Parietal lobe (tissue), 2 donors: ENCODE data around the gene LY6G6C. TPM values are rescaled to one million over a fixed set of nuclear protein-coding genes. Genes with fewer than 3 reads are reported as not detected.

Experiments
- small RNA-seq: library from RNA; depleted of rRNA; stranded (forward); fragments of <200 nt; gene quantifications from one replicate; pipeline ENCODE3, GENCODE V24; 2014; ENCODE audit warnings: low replicate concordance
- total RNA-seq: library from RNA; depleted of rRNA; stranded (reverse); fragments of >200 nt; gene quantifications from one replicate; pipeline ENCODE4 v1.2.3, GENCODE V29; 2014

LY6G6C gene, protein sequence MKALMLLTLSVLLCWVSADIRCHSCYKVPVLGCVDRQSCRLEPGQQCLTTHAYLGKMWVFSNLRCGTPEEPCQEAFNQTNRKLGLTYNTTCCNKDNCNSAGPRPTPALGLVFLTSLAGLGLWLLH
- not detected for total RNA-seq

DNA sequence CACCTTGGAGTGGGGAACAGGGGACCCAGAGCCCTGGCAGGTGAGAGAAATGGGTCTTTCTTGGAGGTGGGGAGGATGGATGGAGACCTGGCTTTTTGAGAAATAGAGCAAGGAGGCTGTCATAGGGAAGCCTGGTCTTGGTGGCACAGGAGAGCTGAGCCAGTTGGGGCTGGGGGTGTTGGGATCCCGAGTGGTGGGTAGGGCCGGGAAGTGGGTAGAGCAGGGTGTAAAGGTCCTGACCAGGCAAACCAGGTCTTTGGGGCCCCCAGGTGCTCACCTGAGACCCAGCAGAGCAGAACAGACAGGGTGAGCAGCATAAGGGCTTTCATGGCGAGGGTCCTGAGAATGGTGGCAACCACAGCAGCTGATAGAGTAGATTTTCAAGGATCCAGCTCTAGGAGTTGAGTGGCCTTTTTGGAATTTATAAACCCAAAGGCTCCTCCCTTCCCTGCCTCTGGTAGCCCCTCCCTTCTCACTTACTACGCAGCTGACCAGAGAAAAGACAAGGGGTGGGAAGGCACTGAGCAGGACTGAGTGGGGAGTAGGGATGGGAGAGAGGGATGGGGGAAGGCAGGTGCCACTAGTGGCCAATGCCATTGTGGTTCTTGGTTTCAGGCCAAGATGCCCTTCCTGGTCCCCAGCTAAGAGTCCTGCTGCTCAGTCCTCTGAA is at the start of gene LY6G6C:
TSS of gene LY6G6C (minus strand) at position 396 of the 670 bp plus-strand sequence. CDS start at position 329, 67 bp downstream.

DNA sequence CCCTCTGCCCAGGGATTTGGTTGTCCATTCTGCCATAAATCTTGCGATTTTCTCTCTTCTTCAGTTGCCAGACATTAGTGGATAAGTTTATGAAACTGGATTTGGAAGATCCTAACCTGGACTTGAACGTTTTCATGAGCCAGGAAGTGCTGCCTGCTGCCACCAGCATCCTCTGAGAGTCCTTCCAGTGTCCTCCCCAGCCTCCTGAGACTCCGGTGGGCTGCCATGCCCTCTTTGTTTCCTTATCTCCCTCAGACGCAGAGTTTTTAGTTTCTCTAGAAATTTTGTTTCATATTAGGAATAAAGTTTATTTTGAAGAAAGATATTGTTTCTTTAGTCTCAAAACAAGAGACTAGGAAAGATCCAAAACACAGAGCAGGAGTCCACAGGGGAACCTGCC is 40.8 kb upstream of the LY6G6C start, which contains the start of gene SAPCD1:
TSS of gene SAPCD1 (plus strand) at position 301 of the 400 bp plus-strand sequence. CDS start 399 bp downstream, outside the sequence.

DNA sequence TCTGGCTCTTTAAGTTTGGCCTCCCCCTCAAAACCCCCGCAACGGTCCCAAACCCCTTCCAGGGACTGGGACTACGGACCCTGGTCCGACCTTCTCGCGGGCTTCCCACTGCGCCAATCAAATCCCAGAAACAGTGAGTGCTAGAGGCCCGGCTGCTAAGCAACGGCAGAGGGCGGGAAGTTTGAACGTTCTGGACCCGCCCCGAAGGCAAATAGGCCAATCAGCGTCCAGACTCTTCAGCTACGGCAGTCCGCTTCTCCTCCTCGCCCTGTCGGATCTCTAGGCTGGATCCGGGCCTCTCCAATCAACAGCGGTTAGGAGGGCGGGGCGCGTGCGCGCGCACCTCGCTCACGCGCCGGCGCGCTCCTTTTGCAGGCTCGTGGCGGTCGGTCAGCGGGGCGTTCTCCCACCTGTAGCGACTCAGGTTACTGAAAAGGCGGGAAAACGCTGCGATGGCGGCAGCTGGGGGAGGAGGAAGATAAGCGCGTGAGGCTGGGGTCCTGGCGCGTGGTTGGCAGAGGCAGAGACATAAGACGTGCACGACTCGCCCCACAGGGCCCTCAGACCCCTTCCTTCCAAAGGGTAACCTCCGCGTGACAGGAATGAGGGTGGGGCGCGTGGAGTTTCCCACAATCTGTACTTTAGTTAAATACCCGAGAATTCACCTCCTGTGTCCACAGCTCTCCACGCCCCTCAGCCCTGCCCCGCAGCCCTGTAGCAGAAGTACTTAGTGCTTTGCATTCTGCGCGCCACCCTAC is 18.3 kb upstream of the LY6G6C start, which contains the start of gene MSH5:
TSS of gene MSH5 (plus strand) at position 367 of the 758 bp plus-strand sequence. CDS start 462 bp downstream, outside the sequence.

DNA sequence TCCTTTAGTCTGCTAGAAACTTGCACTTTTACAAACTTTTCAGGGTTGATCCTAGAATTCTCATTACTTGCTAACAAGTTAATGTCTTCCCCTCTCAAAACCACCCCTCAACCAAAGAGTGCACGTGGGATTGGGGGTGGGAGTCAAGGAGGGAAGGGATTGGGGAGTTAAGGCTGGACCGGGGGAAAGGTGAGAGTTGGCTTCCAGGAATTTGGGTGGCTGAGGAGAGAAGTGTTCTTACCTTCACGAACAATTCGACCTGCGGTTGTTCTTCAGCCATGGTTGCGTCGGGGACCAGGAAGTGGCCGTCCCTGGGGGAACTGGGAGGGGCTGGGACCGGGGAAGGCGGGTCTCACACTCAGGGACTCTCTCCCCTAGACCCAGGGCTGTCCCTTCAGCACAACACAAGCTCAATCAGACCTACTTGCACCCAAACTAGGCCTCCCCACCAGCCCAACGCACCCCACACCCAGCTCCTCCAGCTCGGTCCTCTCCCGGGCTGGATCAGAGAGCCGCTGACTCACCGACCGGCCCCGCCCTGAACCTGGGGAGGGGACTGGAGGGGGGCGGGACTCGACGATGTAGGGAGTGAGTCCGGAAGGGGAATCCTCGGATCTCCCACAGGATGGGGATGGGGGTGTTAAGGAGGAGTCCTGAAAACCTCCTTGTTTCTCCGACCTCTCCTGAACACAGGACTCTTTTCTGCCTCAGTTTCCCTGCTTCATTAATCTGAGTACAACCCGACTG is 14.6 kb upstream of the LY6G6C start, which contains the start of gene CLIC1:
TSS of gene CLIC1 (minus strand) at position 510 of the 747 bp plus-strand sequence. CDS start at position 280, 230 bp downstream.

DNA sequence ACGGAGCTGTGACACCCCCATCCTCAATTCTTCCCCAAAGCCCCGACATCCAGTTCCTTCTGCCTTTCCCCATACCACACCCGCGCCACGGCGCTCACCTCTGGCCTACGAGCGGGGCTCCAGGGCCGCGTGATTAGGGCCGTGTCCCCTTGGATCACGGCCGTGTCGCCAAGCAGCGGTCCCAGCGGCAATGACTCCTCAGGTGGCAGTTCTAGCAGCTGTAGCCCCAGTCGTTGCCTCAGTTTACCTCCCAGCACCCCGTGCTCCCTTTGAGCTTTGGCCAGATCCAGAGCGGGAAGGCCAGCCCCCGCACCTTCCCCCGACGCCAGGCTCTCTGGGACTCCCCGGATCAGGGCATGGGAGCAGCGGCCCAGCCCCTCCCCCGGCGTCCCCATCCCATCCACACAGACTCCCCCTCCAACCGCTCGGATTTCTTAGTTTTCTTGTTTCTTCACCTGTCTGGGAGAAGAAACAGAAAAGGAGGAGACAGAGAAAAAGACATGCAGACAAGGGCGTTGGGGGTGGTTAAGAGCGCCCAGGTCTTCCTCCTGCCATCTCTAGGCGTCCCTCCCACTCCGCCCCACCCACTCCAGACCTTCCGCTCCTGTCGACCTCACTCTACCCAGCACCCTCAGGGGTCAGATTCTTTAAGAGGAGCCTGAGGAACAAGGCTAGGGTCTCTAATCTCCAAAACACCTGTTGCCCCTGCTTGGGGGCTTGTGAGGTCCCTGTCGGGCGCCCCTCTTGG is 7.4 kb upstream of the LY6G6C start, which contains the start of gene DDAH2:
TSS of gene DDAH2 (minus strand) at position 533 of the 748 bp plus-strand sequence. CDS start at position 395, 138 bp downstream.

DNA sequence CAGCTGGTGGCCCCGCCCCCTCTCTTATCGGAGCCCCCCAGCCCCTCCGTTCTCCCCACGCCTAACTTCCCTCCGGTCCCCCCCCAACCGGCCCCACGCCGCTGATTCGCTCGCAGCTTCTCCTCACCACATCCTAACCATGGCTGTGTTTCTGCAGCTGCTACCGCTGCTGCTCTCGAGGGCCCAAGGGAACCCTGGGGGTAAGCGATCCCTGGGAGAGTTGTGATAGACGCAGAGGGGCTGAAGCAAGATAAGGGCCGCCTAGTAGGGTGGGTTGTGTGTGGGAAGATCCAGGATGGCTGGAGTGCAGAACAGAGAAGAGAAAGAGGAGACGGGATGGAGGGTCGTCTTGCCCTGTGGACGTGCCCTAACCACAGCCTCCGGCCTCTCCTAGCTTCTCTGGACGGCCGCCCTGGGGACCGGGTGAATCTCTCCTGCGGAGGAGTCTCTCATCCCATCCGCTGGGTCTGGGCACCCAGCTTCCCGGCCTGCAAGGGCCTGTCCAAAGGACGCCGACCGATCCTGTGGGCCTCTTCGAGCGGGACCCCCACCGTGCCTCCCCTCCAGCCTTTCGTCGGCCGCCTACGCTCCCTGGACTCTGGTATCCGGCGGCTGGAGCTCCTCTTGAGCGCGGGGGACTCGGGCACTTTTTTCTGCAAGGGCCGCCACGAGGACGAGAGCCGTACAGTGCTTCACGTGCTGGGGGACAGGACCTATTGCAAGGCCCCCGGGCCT is 1.9 kb upstream of the LY6G6C start, which contains the start of gene MPIG6B:
TSS of gene MPIG6B (plus strand) at position 129 of the 735 bp plus-strand sequence. CDS start at position 140, 11 bp downstream.

DNA sequence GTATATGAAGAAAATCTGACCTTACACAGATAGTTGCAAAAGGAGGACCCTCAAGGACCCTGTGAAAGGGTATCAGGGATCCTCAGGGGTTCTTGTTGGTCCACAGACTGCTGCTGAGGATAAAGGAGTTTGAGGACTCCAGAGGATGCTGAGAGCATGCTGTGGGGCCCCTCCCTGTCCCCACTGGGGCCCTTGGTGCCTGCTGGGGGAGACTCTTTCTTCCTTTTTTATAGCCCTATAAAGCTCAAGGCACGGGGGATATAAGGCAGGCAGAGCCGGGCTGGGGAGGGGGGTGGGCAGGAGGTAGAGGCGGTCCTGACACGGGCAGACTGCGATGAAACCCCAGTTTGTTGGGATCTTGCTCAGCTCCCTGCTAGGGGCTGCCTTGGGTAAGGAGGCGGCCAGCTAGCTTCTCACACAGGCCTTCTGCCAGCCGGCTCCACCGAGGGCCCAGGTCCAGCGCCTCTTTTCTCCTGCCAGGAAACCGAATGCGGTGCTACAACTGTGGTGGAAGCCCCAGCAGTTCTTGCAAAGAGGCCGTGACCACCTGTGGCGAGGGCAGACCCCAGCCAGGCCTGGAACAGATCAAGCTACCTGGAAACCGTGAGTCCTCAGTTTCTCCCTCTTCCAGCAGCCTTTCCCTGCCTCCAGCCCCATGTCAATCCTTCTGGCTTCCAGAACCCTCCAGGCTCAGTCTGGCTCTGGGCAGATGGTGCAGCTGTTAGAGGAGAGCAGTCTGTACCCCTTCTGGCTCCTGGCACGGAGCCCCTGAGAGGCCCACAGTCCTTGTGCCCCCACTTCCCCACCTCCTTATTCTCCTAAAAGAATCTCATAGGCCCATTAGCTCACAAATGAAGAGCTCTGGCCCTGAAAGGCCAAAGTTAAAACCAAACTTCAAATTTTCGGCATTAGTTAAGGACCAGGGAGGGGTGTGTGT is 6.3 kb downstream of the LY6G6C start, which contains the start of gene LY6G6D:
TSS of gene LY6G6D (plus strand) at position 327 of the 937 bp plus-strand sequence. CDS start at position 335, 8 bp downstream.

DNA sequence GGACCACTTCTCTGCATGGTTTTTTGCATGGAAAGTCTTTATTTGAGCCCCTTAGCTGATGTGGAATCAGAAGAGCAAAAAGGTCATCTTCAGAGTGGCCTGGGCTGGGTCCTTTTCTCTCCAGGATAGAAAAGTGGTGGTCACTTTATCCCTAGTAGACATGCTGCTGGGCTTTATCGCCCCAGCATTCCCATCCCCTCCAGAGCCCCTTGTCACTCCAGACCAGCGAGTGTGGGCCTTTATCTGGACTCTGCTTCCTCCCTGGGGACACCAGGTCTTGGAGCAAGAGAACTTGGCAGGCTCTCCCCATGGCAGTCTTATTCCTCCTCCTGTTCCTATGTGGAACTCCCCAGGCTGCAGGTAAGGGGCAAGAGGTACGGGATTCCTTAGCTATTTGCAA is 14.9 kb downstream of the LY6G6C start, which contains the start of gene LY6G6F:
TSS of gene LY6G6F (plus strand) at position 268 of the 400 bp plus-strand sequence. CDS start at position 309, 41 bp downstream.

DNA sequence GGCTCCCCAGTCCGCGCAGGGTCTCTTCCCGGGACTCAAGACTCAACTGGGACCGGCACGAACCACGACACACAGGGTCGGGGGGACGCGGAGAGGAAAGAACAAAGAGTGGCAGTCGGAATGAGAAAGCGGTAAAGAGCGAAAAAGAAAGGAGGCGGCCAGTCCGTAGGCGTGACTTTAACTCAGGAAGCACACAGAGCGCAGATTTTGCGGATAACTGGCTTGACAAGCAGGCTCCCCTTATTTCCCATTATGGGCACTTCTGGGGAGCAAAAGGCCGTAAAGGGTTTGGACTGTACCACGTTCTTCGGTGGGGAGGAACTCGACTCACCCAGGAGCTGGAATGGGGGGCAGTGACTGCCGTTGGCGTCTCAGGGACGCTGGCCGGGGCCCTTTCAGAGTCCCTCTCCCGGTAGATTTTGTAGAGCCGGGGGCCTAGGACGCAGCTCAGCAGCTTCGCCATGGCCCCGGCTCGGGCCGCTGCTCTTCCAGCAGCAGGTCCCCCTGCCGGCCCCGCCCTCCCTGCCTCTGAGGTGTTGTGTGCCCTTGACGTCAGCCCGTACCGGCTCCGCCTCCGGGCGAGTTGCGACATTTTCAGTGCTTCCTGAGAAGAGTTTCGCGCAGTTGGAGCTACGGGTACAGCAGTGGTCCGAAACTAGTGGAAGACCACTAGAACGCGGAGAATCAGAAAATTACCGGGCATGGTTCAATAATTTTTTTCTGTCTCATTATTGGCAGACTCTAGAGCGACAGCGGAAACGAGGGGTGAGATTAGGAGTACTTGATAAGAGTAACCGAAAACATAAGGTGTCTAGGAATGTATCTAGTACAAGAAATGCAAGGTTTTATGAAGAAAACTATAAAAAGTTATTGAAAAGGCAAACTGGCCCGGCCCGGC is 18.5 kb downstream of the LY6G6C start, which contains the start of gene ABHD16A:
TSS of gene ABHD16A (minus strand) at position 506 of the 898 bp plus-strand sequence. CDS start at position 463, 43 bp downstream.

DNA sequence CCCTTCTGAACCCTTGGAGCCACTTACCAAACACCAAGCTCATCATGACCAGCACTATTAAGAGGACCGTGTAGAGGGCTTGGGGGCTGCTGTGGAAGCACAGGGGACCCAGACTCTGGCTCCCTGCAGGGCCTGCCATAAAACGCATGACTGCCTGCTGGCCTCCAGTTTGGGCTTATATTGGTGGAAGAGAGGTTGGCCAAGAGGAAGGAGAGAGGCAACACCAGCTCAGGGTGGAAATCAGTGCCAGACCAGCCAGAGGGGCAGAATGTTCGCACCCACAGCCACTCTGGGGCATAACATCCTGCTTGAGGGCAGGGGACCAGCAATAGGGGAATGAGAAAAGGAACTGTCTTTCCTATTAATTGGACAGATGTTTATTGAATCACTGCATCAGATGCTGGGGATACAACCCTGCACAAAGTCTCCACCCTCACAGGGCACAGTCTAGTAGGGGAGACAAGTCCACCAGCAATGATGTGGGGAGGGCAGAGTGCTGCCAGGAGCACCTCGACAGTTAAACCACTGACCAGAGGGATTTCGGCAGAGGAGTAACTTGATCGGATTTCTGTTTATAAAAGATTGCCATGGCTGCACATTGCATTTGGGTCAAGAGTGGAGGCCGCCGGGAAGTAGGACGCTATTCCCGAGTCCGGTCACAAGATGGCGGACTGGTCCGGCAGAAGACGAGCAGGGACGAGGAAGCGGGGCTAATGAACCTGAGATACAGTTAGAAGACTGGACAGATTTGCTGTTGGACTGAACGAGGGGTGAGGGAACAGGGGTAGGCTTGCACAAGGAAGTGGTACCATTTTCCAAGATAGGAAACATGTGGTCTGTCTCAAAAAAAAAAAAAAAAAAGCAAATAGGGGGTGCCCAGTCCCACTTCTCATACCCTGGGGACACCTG is 41.1 kb downstream of the LY6G6C start, which contains the start of gene LY6G5C:
TSS of gene LY6G5C (minus strand) at position 842 of the 909 bp plus-strand sequence. CDS start at position 148, 694 bp downstream.

DNA sequence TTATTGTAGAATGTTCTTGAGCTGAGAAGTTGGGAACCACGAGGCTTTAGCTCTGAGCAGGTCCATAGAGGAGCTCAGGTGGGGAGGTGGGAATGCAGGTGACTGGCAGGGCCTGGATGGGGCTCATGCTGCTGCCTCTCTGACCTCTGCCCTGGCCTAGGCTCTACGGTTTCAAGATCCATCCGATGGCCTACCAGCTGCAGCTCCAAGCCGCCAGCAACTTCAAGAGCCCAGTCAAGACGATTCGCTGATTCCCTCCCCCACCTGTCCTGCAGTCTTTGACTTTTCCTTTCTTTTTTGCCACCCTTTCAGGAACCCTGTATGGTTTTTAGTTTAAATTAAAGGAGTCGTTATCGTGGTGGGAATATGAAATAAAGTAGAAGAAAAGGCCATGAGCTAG is 51.9 kb downstream of the LY6G6C start, which contains the start of gene LY6G5B:
TSS of gene LY6G5B (plus strand) at position 301 of the 400 bp plus-strand sequence. CDS start 975 bp downstream, outside the sequence.

Small RNA genes lying within 50 kb of the gene (small RNA-seq; reads per million reads assigned to genes)
- gene LY6G6D, result not detected
- not detected for gene MIR4646
- gene MSH5-SAPCD1, result not detected
- not detected for gene RNU6-850P
- gene SAPCD1, result not detected

Other genes with a start within 250 kb of the LY6G6C start
- gene MICB, start 223.6 kb downstream of the LY6G6C start, total RNA-seq, result 0.31 TPM
- gene MCCD1, start 192.8 kb downstream of the LY6G6C start, total RNA-seq, result not detected
- 296 TPM for gene DDX39B, start 179.7 kb downstream of the LY6G6C start, total RNA-seq
- 58.8 TPM for gene ATP6V1G2, start 175.1 kb downstream of the LY6G6C start, total RNA-seq
- 15.3 TPM for gene NFKBIL1, start 174.1 kb downstream of the LY6G6C start, total RNA-seq
- gene LTA, start 149.5 kb downstream of the LY6G6C start, total RNA-seq, result not detected
- gene TNF, start 146.2 kb downstream of the LY6G6C start, total RNA-seq, result not detected
- gene LTB, start 139.3 kb downstream of the LY6G6C start, total RNA-seq, result not detected
- gene LST1, start 135.5 kb downstream of the LY6G6C start, total RNA-seq, result not detected
- not detected for gene NCR3, start 128.7 kb downstream of the LY6G6C start, total RNA-seq
- 3.4 TPM for gene AIF1, start 106.5 kb downstream of the LY6G6C start, total RNA-seq
- gene PRRC2A, start 101.0 kb downstream of the LY6G6C start, total RNA-seq, result 94.8 TPM
- 177 TPM for gene BAG6, start 69.1 kb downstream of the LY6G6C start, total RNA-seq
- 2.2 TPM for gene APOM, start 65.9 kb downstream of the LY6G6C start, total RNA-seq
- gene C6orf47, start 61.0 kb downstream of the LY6G6C start, total RNA-seq, result 17.2 TPM
- gene GPANK1, start 56.7 kb downstream of the LY6G6C start, total RNA-seq, result 11.3 TPM
- 83.6 TPM for gene CSNK2B, start 55.7 kb downstream of the LY6G6C start, total RNA-seq
- gene LY6G5B, start 51.8 kb downstream of the LY6G6C start, total RNA-seq, result 13.5 TPM
- gene LY6G5C, start 40.7 kb downstream of the LY6G6C start, total RNA-seq, result 5.6 TPM
- 67.9 TPM for gene ABHD16A, start 18.4 kb downstream of the LY6G6C start, total RNA-seq
- not detected for gene LY6G6F, start 14.9 kb downstream of the LY6G6C start, total RNA-seq
- not detected for gene LY6G6D, start 6.4 kb downstream of the LY6G6C start, total RNA-seq
- not detected for gene MPIG6B, start 1.6 kb upstream of the LY6G6C start, total RNA-seq
- 126 TPM for gene DDAH2, start 7.6 kb upstream of the LY6G6C start, total RNA-seq
- gene CLIC1, start 14.8 kb upstream of the LY6G6C start, total RNA-seq, result 20.0 TPM
- 14.1 TPM for gene MSH5, start 18.3 kb upstream of the LY6G6C start, total RNA-seq
- gene SAPCD1, start 40.9 kb upstream of the LY6G6C start, total RNA-seq, result 1.3 TPM
- 0.31 TPM for gene VWA7, start 55.6 kb upstream of the LY6G6C start, total RNA-seq
- gene VARS1, start 74.0 kb upstream of the LY6G6C start, total RNA-seq, result 57.9 TPM
- gene LSM2, start 85.2 kb upstream of the LY6G6C start, total RNA-seq, result 15.3 TPM
- 3.1 TPM for gene HSPA1L, start 93.5 kb upstream of the LY6G6C start, total RNA-seq
- 170 TPM for gene HSPA1A, start 93.8 kb upstream of the LY6G6C start, total RNA-seq
- gene HSPA1B, start 106.0 kb upstream of the LY6G6C start, total RNA-seq, result 217 TPM
- 17.5 TPM for gene NEU1, start 141.1 kb upstream of the LY6G6C start, total RNA-seq
- gene SLC44A4, start 157.3 kb upstream of the LY6G6C start, total RNA-seq, result not detected
- 114 TPM for gene EHMT2, start 176.0 kb upstream of the LY6G6C start, total RNA-seq
- 31.0 TPM for gene ZBTB12, start 180.3 kb upstream of the LY6G6C start, total RNA-seq
- gene C2, start 206.0 kb upstream of the LY6G6C start, total RNA-seq, result 3.1 TPM
- gene CFB, start 224.3 kb upstream of the LY6G6C start, total RNA-seq, result 1.9 TPM
- 46.6 TPM for gene NELFE, start 237.2 kb upstream of the LY6G6C start, total RNA-seq
- gene SKIC2, start 237.4 kb upstream of the LY6G6C start, total RNA-seq, result 66.7 TPM